Pons (tissue), 1 donor: ENCODE results near the gene OR4D9.

Experiments
- DNase-seq: peaks from one replicate; pipeline ENCODE4 v3.0.0-alpha.2; 2016; ENCODE audit warnings: low spot score

The OR4D9 gene

DNA sequence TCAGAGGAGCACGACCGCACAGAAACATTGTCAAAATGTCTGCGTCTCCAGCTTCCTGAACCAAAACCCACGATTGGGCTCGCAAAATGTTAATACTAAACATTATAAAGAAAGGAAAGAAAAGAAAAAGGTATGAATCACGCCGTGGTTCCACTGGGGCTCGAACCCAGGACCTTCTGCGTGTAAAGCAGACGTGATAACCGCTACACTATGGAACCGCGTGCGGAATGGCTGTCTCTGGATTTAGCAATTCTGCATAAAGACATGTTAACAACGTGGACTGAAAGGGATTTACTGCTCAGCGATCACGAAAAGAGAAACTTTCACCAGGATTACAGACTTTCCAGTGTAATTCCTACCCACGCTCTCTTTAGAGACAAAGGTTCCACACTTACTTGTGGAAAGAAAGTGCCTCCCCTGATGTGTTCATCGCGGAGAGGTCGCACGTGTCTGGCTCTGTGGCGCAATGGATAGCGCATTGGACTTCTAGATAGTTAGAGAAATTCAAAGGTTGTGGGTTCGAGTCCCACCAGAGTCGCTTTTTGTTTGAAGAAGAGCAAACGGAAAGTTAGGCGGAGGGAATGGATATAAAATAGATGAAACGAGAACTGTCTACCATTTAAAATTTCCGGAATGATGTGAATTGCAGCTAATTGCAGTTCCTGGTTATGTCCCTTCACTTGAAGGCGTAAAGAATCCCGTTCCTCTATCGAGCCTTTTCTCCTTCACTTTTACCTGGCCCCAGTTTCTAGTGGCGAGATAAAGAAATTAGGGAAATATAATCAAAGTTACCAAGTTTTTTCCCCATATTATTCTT is 39.7 kb downstream of the OR4D9 start:
- DNase-seq: peak; percentile 83

DNA sequence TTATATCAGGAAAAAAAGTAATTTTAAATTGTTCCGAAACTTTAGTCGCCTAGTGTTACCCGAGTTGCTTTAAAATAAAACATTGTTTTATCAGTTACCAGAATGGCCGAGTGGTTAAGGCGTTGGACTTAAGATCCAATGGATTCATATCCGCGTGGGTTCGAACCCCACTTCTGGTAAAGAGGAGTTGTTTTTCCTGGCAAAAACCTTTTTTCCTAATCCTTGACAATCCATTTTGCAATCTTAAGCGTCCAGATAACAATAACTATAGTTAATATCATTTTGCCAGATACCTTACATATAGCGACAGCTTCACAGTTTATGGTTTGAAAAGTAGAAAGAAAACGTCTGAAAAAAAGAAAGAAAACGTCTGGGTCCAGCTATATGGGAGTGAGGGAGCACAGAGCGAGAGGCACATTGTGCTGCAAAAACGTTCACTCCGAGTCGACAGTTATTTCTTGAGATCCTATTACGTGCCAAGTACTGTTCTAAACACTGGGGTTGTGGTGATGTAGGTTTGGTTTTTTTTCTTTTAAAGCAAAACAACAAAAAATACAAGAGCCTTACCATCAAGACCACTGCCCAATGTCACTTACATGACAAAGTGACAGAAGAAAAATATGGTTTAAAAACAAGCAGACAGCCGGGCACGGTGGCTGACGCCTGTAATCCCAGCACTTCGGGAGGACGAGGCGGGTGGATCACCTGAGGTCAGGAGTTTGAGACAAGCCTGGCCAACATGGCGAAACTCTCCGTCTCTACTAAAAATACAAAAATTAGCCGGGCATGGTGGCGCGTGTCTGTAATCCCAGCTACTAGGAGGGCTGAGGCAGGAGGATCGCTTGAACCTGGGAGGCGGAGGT is 40.6 kb downstream of the OR4D9 start:
- DNase-seq: peak; percentile 79

GRCh38 chr11:59552844-59553243 is 41.5 kb downstream of the OR4D9 start:
- no peak for DNase-seq

- no peak for DNase-seq
Measured at GRCh38 chr11:59553323-59553722, 42.0 kb downstream of the OR4D9 start.

- peak; percentile 20 for DNase-seq
Measured at GRCh38 chr11:59555601-59556114, 44.3 kb downstream of the OR4D9 start.

DNA sequence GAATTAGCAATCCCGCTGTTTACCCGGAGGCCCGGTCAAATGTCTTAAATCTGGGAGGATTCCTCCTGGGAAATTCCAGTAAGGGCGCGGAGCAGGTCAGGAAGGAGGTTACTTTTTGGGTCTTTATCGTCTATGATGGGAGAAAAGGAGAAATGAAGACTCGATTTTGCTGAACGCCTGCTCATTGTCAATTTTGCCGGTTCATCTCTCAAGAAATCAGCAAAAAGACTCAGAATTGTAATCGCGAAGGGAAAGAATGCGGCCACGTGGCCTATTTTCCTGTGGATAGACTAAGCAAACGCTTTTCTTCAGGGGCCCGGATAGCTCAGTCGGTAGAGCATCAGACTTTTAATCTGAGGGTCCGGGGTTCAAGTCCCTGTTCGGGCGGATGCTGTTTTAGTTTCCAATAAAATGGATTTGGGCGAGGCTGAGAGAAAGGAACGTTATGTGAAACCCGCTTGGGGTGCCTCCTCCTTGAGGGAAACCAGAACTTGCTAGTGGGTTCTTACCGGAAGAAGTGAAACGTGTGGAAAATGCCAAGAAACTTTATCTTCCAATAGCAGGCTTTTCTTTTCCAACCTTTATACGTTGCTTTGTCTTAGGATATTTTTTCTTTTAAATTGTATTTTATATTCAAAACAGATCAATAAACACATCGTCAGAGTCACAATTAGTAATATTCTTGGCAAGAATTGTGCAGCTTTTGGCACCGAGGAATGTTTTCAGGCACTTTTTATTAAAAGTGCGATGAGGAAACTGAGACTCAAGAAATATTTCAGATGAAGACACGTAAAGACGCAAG is 45.0 kb downstream of the OR4D9 start:
- peak; percentile 70 for DNase-seq

DNA sequence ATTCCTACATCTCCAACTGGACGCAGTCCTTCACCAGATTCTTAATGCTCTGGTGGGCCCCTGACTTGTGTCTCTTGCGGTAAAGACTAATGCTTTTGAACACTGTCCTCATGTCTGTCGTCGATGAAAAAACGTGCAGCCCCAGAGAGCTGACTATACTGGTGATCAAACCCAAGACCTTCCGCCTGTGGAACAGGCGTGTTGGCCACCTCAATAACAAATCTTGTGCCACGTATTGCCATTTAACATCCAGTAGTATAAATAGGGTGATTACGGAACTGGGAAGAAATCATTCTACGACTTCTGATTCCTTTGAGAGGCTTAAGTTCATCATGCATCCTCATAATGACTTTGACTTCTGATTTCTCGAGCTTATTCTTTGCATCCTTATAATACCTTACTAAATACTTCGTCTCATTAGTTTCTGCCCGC is 45.6 kb downstream of the OR4D9 start:
- peak; percentile 50 for DNase-seq

DNA sequence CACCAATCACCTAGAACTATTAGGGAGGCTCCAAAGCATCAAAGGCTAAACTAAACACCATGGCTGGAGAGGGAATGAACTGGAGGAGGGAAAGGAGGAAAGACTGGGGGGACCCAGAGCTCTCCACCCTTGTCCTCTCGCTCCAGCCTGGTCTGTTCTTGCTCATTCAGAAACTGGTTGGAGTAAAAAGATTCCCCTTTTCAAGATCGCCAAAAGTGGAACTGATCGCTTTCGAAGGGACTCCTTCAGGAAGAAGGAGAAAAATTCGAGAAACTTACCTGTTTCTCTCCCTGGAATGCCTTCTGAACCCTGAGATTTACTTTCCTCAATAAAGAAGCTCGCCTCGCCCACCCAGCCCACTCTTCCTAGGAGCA is 46.9 kb downstream of the OR4D9 start:
- peak; percentile 48 for DNase-seq

DNA sequence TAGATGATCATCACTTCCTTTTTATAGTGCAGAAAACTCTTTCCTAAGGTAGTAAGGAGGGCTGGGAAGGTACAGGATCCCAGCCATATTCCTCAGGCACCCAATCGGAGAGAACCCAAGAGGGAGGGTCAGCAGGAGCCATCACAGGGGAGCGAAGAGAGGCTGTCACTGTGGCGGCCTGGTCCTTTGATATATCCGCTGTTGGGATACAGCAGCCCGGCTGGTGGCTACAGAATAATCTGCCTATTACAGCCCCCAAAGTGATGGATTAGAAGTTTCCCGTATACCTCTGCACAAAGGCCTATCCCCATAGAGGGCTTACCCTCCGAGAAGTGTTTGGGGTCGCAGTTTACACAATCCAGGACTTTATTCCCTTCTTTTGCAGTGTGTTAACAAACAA is 48.5 kb downstream of the OR4D9 start:
- no peak for DNase-seq

DNA sequence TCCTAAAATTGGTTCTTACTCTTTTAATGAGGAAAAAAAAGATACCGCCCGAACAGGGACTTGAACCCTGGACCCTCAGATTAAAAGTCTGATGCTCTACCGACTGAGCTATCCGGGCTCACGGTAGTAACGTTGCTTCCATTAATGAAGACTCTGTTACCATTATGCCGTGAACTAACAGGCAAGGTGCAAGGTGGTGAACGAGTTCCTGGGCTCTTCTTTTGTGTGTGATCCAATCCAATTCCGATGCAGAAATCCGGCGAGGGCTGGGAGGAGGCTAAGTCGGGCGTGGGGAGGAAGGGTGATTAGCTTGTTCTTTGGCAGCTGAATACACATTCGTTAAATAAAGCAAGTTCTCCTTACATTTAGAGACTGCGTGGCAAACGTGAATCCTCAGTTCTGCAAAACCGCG is 49.0 kb downstream of the OR4D9 start:
- DNase-seq: peak; percentile 86

- DNase-seq: peak; percentile 71
Measured at GRCh38 chr11:59560702-59561473, 49.5 kb downstream of the OR4D9 start.

DNA sequence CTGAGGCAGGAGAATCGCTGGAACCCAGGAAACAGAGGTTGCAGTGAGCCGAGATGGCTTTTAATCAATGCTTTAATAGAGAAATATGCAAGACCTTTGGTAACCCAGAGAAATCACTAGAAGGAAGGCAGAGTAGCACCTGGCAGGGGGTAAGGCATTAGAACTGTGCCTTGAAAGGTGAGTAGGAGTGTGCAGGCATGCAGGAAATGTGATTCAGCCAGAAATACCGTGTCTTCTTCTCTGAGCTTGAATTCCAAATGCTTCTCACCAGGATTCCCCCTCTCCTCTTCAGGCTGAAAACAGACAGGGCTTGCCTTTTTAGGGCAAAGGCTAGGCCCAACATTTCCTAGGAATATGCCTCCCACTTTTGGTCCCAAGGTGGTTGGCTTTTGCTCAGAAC is 51.0 kb downstream of the OR4D9 start:
- no peak for DNase-seq
